ENCODE results near the gene TFCP2. TPM values are rescaled to one million over a fixed set of nuclear protein-coding genes. Genes with fewer than 3 reads are reported as not detected.

Gene TFCP2
- total RNA-seq, 4 donors from 2014 or later: 12.3 to 16.6 (median 14.2) TPM

GRCh38 chr12:51210690-51211395 lies 37.9 kb upstream of the TFCP2 start:
- ATAC-seq: no peak
- WGBS, 2 donors (ENCODE audit: low coverage in 1 of 2): 63 to 67% methylated on average over 1 of the region's 2 CpGs
- H3K27ac ChIP-seq: no peak overlapping the region
- peaks cover 0 to 4% (median 0%) of the 10 kb centered on the region in 3 donors for H3K4me1 ChIP-seq
- peaks cover 0 to 54% of the 10 kb centered on the region in 2 donors for H3K36me3 ChIP-seq
- no peak overlapping the region for H3K4me3 ChIP-seq
- no peaks in the 10 kb centered on the region for H3K9me3 ChIP-seq
- TF ChIP-seq POLR2A (IDR thresholded peaks at IDR 0.05): no peak
- TF ChIP-seq CTCF (IDR thresholded peaks at IDR 0.05): no peak
- TF ChIP-seq POLR2AphosphoS5 (IDR thresholded peaks at IDR 0.05): no peak
- no peak for TF ChIP-seq EP300 (IDR thresholded peaks at IDR 0.05)
- H3K27me3 ChIP-seq: no peaks in the 10 kb centered on the region

GRCh38 chr12:51209259-51209658 lies 36.3 kb upstream of the TFCP2 start:
- no peaks in the 10 kb centered on the region for H3K27me3 ChIP-seq
- no peak overlapping the region for H3K4me3 ChIP-seq
- no peak for ATAC-seq
- TF ChIP-seq CTCF (IDR thresholded peaks at IDR 0.05): no peak
- H3K9me3 ChIP-seq: no peaks in the 10 kb centered on the region
- peaks cover 0 to 46% of the 10 kb centered on the region in 2 donors for H3K36me3 ChIP-seq
- no peak overlapping the region for H3K27ac ChIP-seq
- 92 to 100% methylated on average over 1 to 2 of the region's 2 CpGs for WGBS, 2 donors (ENCODE audit: low coverage in 1 of 2)
- no peaks in the 10 kb centered on the region for H3K4me1 ChIP-seq

DNA sequence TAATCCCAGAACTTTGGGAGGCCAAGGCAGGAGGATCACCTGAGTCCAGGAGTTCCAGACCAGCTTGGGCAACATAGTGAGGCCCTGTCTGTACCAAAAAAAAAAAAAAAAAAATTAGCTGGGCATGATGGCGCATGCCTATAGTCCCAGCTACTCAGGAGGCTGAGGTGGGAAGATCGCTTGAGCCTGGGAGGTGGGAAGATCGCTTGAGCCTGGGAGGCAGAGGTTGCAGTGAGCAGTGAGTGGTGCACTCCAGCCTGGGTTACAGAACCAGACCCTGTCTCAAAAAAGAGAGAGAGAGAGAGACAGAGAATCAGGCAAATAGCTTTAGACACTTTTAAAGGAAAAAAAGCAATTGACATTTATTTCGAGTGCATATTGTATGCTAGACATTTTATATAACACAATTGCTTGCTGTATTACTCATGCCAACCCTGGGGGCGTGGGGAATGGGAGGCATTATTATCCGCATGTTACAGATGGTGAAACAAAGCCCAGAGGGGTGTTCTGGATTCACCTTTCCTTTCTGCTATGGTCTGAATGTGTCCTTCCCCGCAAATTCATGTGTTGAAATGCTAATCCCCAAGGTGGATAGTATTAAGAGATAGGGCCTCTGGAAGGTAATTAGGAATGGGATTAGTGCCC lies 35.2 kb upstream of the TFCP2 start:
- H3K4me3 ChIP-seq: no peak overlapping the region
- no peak overlapping the region for H3K27ac ChIP-seq
- H3K27me3 ChIP-seq: no peaks in the 10 kb centered on the region
- no peak for ATAC-seq
- no peaks in the 10 kb centered on the region for H3K4me1 ChIP-seq
- no peak for TF ChIP-seq EP300 (IDR thresholded peaks at IDR 0.05)
- no peak for TF ChIP-seq POLR2AphosphoS5 (IDR thresholded peaks at IDR 0.05)
- TF ChIP-seq CTCF (IDR thresholded peaks at IDR 0.05): no peak
- TF ChIP-seq POLR2A (IDR thresholded peaks at IDR 0.05): no peak
- no peaks in the 10 kb centered on the region for H3K9me3 ChIP-seq
- 77 to 86% methylated on average over 4 to 7 of the region's 7 CpGs for WGBS, 2 donors (ENCODE audit: low coverage in 1 of 2)
- H3K36me3 ChIP-seq: peaks cover 0 to 45% of the 10 kb centered on the region in 2 donors

GRCh38 chr12:51205350-51205749 lies 32.4 kb upstream of the TFCP2 start:
- WGBS, 2 donors (ENCODE audit: low coverage in 1 of 2): 82 to 90% methylated on average over 6 of the region's 6 CpGs
- Histone ChIP-seq H3K27me3 (no peaks in the 10 kb centered on the region), H3K4me1 (no peaks in the 10 kb centered on the region), H3K36me3 (peaks cover 0 to 58% of the 10 kb centered on the region in 2 donors), H3K27ac (no peak overlapping the region), H3K9me3 (no peaks in the 10 kb centered on the region), H3K4me3 (no peak overlapping the region)
- TF ChIP-seq CTCF (IDR thresholded peaks at IDR 0.05): no peak
- TF ChIP-seq POLR2A (IDR thresholded peaks at IDR 0.05): no peak
- TF ChIP-seq POLR2AphosphoS5 (IDR thresholded peaks at IDR 0.05): no peak
- TF ChIP-seq EP300 (IDR thresholded peaks at IDR 0.05): no peak
- ATAC-seq: no peak

GRCh38 chr12:51202718-51203117 lies 29.8 kb upstream of the TFCP2 start:
- no peaks in the 10 kb centered on the region for H3K9me3 ChIP-seq
- H3K4me3 ChIP-seq: no peak overlapping the region
- peaks cover 0 to 68% of the 10 kb centered on the region in 2 donors for H3K36me3 ChIP-seq
- 88 to 97% methylated on average over 3 to 4 of the region's 5 CpGs for WGBS, 2 donors (ENCODE audit: low coverage in 1 of 2)
- H3K27me3 ChIP-seq: no peaks in the 10 kb centered on the region
- H3K27ac ChIP-seq: no peak overlapping the region
- no peak for ATAC-seq
- TF ChIP-seq POLR2AphosphoS5 (IDR thresholded peaks at IDR 0.05) (no peak), CTCF (IDR thresholded peaks at IDR 0.05) (no peak), POLR2A (IDR thresholded peaks at IDR 0.05) (no peak), EP300 (IDR thresholded peaks at IDR 0.05) (no peak)
- H3K4me1 ChIP-seq: no peaks in the 10 kb centered on the region
